ENCODE measurements around the gene MINDY4.

MINDY4 gene

DNA sequence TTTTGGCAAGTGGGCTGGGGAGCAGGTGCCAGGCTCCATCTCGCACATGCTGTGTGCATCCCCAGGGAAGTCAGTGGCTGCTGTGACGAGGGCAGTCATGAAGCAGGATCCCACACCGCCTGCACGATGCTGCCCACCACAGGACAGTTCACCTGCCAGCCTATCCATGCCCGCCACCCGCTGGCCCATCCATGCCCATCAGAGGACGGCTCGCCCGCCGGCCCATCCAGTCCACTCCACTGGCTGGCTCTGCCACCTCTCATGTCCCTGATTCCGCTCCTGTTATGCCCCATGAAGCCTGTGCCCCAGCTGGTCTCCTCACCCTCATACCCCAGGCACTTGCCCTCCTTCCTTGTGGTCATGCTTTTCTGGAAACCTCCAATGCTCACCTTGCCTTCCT is 37.5 kb upstream of the MINDY4 start:
- H3K36me3 ChIP-seq (ENCODE audit: insufficient read depth, insufficient read length, low read length), result no peaks in the 10 kb centered on the region
- no peaks in the 10 kb centered on the region for H3K27me3 ChIP-seq (ENCODE audit: insufficient read depth, insufficient read length)
- no peak overlapping the region for H3K4me3 ChIP-seq (ENCODE audit: insufficient read length, low read depth)
- no peak for TF ChIP-seq YY1 (IDR thresholded peaks at IDR 0.05; ENCODE audit: insufficient read depth, insufficient read length)
- TF ChIP-seq ZNF274 (IDR thresholded peaks at IDR 0.05; ENCODE audit: low read depth, low read length), result no peak
- no peak for TF ChIP-seq SUZ12 (IDR thresholded peaks at IDR 0.05; ENCODE audit: extremely low read depth, insufficient read depth, insufficient read length)
- H3K4me1 ChIP-seq (ENCODE audit: insufficient read depth, insufficient read length), result peaks cover 7% of the 10 kb centered on the region
- no peak overlapping the region for H3K9ac ChIP-seq (ENCODE audit: insufficient read length, low read depth)
- DNase-seq (ENCODE audit: low read depth, low spot score), result no peak
- peaks cover 8% of the 10 kb centered on the region; the same call in 1 of the 2 replicates for H3K9me3 ChIP-seq (ENCODE audit: insufficient read depth, low read length)

DNA sequence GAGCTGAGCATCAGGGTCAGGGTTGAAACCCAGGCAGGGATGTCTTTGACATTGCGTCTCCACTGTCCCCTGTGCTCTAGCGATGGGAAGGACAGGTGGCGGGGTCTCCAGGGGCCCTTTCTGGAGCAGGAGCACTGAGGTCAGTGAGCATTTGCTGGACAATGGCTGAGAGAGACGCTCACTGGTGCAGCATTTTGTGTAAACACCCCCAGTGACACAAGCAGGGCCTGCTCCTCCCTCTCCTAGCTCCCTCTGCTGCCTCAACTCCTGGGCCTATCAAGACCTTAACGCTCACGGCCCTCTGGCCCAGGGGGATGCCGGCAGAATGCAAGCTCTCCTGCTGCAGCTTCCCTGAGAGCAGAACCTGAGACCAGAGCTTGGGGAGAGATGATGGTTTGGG is 36.7 kb upstream of the MINDY4 start:
- DNase-seq (ENCODE audit: low read depth, low spot score), result no peak
- Histone ChIP-seq H3K36me3 (ENCODE audit: insufficient read depth, insufficient read length, low read length) (no peaks in the 10 kb centered on the region), H3K27me3 (ENCODE audit: insufficient read depth, insufficient read length) (no peaks in the 10 kb centered on the region), H3K9me3 (ENCODE audit: insufficient read depth, low read length) (peaks cover 8% of the 10 kb centered on the region; the same call in 1 of the 2 replicates), H3K4me3 (ENCODE audit: insufficient read length, low read depth) (no peak overlapping the region), H3K9ac (ENCODE audit: insufficient read length, low read depth) (no peak overlapping the region), H3K4me1 (ENCODE audit: insufficient read depth, insufficient read length) (peaks cover 7% of the 10 kb centered on the region)
- no peak for TF ChIP-seq ZNF274 (IDR thresholded peaks at IDR 0.05; ENCODE audit: low read depth, low read length)

DNA sequence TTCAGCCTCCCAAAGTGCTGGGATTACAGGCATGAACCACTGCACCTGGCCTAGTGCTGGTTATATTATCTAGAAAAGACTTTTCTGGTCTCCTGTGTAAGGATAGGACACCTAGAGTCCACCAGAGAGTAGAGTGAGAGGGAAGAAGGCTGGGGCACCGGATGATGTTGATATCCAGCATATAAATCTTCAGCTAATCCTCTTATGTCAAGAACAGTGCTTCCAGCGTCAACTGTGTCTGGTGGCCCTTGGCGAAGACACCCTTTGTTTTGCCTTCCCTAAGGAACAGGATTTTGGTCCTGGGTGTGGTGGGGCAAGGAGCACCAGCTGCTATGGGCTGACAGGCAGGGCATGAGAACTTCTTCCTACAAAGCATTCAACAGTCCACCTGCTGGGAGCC is 35.6 kb upstream of the MINDY4 start:
- H3K4me3 ChIP-seq (ENCODE audit: insufficient read length, low read depth), result no peak overlapping the region
- peaks cover 8% of the 10 kb centered on the region for H3K4me1 ChIP-seq (ENCODE audit: insufficient read depth, insufficient read length)
- H3K9me3 ChIP-seq (ENCODE audit: insufficient read depth, low read length), result peaks cover 8% of the 10 kb centered on the region; the same call in 1 of the 2 replicates
- H3K9ac ChIP-seq (ENCODE audit: insufficient read length, low read depth), result no peak overlapping the region
- H3K27me3 ChIP-seq (ENCODE audit: insufficient read depth, insufficient read length), result no peaks in the 10 kb centered on the region
- no peak for TF ChIP-seq ZNF274 (IDR thresholded peaks at IDR 0.05; ENCODE audit: low read depth, low read length)
- no peak for TF ChIP-seq SUZ12 (IDR thresholded peaks at IDR 0.05; ENCODE audit: extremely low read depth, insufficient read depth, insufficient read length)
- no peak for TF ChIP-seq YY1 (IDR thresholded peaks at IDR 0.05; ENCODE audit: insufficient read depth, insufficient read length)
- no peak for DNase-seq (ENCODE audit: low read depth, low spot score)
- H3K36me3 ChIP-seq (ENCODE audit: insufficient read depth, insufficient read length, low read length), result no peaks in the 10 kb centered on the region

DNA sequence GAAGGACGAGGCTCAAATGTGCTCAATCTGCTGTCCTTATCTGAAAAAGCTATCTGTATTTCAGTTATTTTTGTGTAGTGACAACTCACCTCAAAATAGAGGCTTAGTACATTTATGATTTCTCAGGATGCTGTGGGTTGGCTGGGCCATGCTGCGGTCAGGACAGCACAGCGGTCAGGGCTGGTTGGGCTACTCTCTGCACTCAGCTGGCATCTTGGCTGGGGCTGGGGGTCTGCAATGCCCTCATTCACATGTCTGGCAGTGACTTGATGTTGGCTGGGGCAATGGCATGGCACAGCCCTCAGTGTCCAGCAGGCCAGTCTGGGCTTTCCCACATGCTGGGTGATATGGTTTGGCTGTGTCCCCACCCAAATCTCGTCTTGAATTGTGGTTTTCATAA is 34.9 kb upstream of the MINDY4 start:
- Histone ChIP-seq H3K27me3 (ENCODE audit: insufficient read depth, insufficient read length) (no peaks in the 10 kb centered on the region), H3K36me3 (ENCODE audit: insufficient read depth, insufficient read length, low read length) (no peaks in the 10 kb centered on the region), H3K9ac (ENCODE audit: insufficient read length, low read depth) (no peak overlapping the region), H3K4me1 (ENCODE audit: insufficient read depth, insufficient read length) (peaks cover 12% of the 10 kb centered on the region), H3K9me3 (ENCODE audit: insufficient read depth, low read length) (peaks cover 8% of the 10 kb centered on the region; the same call in 1 of the 2 replicates), H3K4me3 (ENCODE audit: insufficient read length, low read depth) (no peak overlapping the region)
- TF ChIP-seq SUZ12 (IDR thresholded peaks at IDR 0.05; ENCODE audit: extremely low read depth, insufficient read depth, insufficient read length) (no peak), YY1 (IDR thresholded peaks at IDR 0.05; ENCODE audit: insufficient read depth, insufficient read length) (no peak), ZNF274 (IDR thresholded peaks at IDR 0.05; ENCODE audit: low read depth, low read length) (no peak)
- DNase-seq (ENCODE audit: low read depth, low spot score), result no peak

DNA sequence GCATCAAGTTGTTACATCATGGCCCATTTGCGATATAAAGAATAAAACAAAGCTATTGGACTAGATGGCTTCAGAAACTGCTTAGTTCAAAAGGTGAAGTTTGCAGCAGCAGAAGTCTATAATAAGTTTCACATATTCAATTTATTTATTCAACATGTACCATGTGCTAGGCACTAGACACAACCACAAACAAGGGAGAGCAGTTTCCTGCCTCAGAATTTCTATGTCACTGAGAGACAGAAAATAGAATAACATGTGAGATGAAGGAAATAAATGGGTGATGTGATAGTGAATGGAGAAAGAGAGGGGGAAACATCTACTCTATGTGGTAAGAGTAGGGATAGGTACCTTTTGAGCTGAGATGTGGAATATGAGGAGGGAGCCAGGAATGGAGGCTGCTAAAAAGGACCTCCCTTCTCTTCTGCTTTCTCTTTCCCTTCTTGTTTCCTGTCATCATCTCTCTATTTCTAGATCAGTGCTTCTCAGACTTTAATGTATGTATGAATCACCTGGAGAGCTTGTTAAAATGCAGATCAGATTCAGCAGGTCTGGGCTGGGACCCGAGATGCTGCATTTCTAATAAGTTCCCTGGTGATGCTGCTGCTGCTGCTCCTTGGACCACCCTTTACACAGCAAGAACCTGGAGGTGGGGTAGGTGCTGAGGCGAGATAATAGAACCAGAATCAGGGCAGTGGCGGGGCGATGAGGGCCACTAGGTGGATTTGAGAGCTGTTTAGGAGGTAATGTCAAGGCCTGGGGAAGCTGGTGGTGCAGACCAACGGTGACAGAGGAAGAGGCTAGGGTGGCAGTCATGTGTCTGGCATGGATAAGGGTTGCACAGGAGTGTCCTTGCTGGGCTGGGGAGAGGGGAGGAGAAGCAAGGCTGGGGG is 32.9 kb upstream of the MINDY4 start:
- Histone ChIP-seq H3K4me3 (ENCODE audit: insufficient read length, low read depth) (no peak overlapping the region), H3K4me1 (ENCODE audit: insufficient read depth, insufficient read length) (peaks cover 9% of the 10 kb centered on the region), H3K9me3 (ENCODE audit: insufficient read depth, low read length) (peaks cover 8% of the 10 kb centered on the region; the same call in 1 of the 2 replicates), H3K36me3 (ENCODE audit: insufficient read depth, insufficient read length, low read length) (no peaks in the 10 kb centered on the region), H3K9ac (ENCODE audit: insufficient read length, low read depth) (no peak overlapping the region), H3K27me3 (ENCODE audit: insufficient read depth, insufficient read length) (peaks cover 3% of the 10 kb centered on the region)
- DNase-seq (ENCODE audit: low read depth, low spot score), result no peak
- TF ChIP-seq SUZ12 (IDR thresholded peaks at IDR 0.05; ENCODE audit: extremely low read depth, insufficient read depth, insufficient read length) (no peak), ZNF274 (IDR thresholded peaks at IDR 0.05; ENCODE audit: low read depth, low read length) (no peak), YY1 (IDR thresholded peaks at IDR 0.05; ENCODE audit: insufficient read depth, insufficient read length) (no peak)

DNA sequence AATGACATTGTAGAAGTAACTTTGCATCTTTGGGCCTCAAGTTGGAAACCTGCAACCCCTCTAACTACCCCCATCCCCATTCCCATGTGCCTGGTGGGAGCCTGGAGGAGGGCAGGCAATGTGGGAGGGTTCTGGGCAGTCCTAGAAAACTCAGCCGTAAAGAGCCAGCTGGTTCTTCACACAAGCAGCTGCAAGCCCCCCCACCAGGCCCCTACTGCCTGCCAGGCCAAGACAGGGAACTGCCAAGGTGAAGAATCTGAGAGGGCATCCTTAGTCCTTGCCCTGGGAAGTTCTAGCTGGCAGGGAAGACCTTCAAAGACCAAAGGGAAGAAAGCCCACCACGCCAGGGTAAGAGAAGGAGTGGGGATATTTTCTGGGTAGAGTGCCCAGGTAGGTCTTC is 31.5 kb upstream of the MINDY4 start:
- TF ChIP-seq YY1 (IDR thresholded peaks at IDR 0.05; ENCODE audit: insufficient read depth, insufficient read length) (no peak), SUZ12 (IDR thresholded peaks at IDR 0.05; ENCODE audit: extremely low read depth, insufficient read depth, insufficient read length) (no peak), ZNF274 (IDR thresholded peaks at IDR 0.05; ENCODE audit: low read depth, low read length) (no peak)
- DNase-seq (ENCODE audit: low read depth, low spot score), result no peak

DNA sequence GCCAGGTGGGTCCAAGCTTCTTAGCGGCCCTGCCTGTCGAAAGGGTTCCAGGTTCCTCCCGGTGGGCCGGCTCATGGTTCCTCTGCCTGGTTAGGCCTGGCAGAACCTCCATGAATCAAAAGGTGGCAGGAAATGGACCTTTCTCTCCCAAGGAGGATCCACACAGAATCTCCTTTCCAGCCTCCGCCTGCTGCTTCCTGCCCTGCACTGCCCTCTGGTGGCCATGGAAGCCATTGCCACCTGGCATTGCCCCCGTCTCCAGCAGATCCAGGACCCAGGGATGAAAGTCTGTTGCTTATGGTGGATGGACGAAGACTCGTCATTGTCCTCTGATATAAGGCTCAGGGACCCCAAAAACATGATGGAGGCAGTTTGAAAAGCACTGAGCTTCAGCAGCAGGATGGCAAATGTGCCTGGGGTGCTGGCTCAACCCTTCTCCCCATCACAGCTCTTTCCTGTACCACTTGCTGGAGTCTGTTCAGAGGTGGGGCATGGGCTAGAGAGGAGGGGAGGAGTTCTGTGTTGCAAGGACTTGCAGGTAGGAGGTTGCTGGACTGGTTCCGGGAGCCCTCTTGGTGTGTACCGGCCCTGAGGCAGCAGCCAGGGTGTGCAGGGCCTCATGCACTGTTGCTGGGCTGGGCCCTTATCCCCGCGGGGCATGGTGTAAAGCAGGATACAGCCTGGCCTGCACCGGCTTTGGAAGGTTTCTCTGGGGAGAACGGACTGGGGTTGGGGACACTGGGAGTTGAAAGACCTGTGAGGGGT is 30.6 kb upstream of the MINDY4 start:
- Histone ChIP-seq H3K9me3 (ENCODE audit: insufficient read depth, low read length) (peaks cover 4% of the 10 kb centered on the region; the same call in 1 of the 2 replicates), H3K4me1 (ENCODE audit: insufficient read depth, insufficient read length) (peaks cover 11% of the 10 kb centered on the region), H3K27me3 (ENCODE audit: insufficient read depth, insufficient read length) (peaks cover 3% of the 10 kb centered on the region), H3K4me3 (ENCODE audit: insufficient read length, low read depth) (no peak overlapping the region), H3K9ac (ENCODE audit: insufficient read length, low read depth) (peak overlapping the region; percentile 47), H3K36me3 (ENCODE audit: insufficient read depth, insufficient read length, low read length) (no peaks in the 10 kb centered on the region)
- no peak for TF ChIP-seq ZNF274 (IDR thresholded peaks at IDR 0.05; ENCODE audit: low read depth, low read length)
- TF ChIP-seq YY1 (IDR thresholded peaks at IDR 0.05; ENCODE audit: insufficient read depth, insufficient read length), result no peak
- no peak for TF ChIP-seq SUZ12 (IDR thresholded peaks at IDR 0.05; ENCODE audit: extremely low read depth, insufficient read depth, insufficient read length)
- DNase-seq (ENCODE audit: low read depth, low spot score), result peak; percentile 75

More for the DNA sequence above, 31.5 kb upstream of the MINDY4 start:
- Histone ChIP-seq H3K4me3 (ENCODE audit: insufficient read length, low read depth) (no peak overlapping the region), H3K9ac (ENCODE audit: insufficient read length, low read depth) (no peak overlapping the region), H3K27me3 (ENCODE audit: insufficient read depth, insufficient read length) (peaks cover 3% of the 10 kb centered on the region), H3K9me3 (ENCODE audit: insufficient read depth, low read length) (peaks cover 8% of the 10 kb centered on the region; the same call in 1 of the 2 replicates), H3K36me3 (ENCODE audit: insufficient read depth, insufficient read length, low read length) (no peaks in the 10 kb centered on the region), H3K4me1 (ENCODE audit: insufficient read depth, insufficient read length) (peaks cover 11% of the 10 kb centered on the region)

Data from NT2/D1 (cell line).